Endothelial cell of umbilical vein (primary cell): Measurements from ENCODE around the gene RAB7B. TPM values are rescaled to one million over a fixed set of nuclear protein-coding genes. Genes with fewer than 3 reads are reported as not detected.

Experiments used
- BruUV-seq: library from RNA; stranded (reverse); fragments of 400-500 nt; replicated peaks from 2 replicates; lab custom pipeline; 2021; lab: Mats Ljungman, UMichigan
- CTCF ChIA-PET: fragments of 300-600, 350-600 bp; sonication (Branson Sonifier 250); formaldehyde crosslinking; loops from one replicate; lab custom pipeline; 2021; ENCODE audit warnings: antibody characterized with exemption, inconsistent platforms; lab: Charles Lee
- POLR2A ChIA-PET: fragments of 300-600, 350-600 bp; sonication (Branson Sonifier 250); formaldehyde crosslinking; loops from one replicate; lab custom pipeline; 2021; ENCODE audit warnings: antibody characterized with exemption, inconsistent platforms; lab: Charles Lee
- DNase-seq: peaks from one replicate; pipeline ENCODE4 v3.0.0-alpha.2; 2011; ENCODE audit warnings: low read depth, low spot score
- FAIRE-seq: peaks from 2 replicates; lab custom pipeline; 2011; peaks lifted over from hg19 to GRCh38; lab: Jason Lieb, UNC
- H2AFZ ChIP-seq: 2 replicates; pipeline ENCODE4 v1.6.0; 2012; ENCODE audit warnings: low read depth, low read length, control low read depth, inconsistent platforms
- H3K27ac ChIP-seq: 2 replicates; pipeline ENCODE4 v1.5.1; 2011; ENCODE audit warnings: low read depth, mild to moderate bottlenecking, control low read depth, low read length, moderate library complexity; ENCODE audit not compliant: insufficient read depth
- H3K27me3 ChIP-seq, 2 experiments: 2 replicates each; pipeline versions ENCODE4 v1.6.0 to v1.6.1; 2011; ENCODE audit warnings: low read length in 2 of 2, mixed read lengths in 1 of 2; ENCODE audit not compliant: control insufficient read depth in 2 of 2, insufficient read depth in 2 of 2
- H3K36me3 ChIP-seq, 2 experiments: 2 replicates in 1 of 2; 3 replicates in 1 of 2; pipeline ENCODE4 v1.5.1; 2011; ENCODE audit warnings: low read length in 2 of 2, mild to moderate bottlenecking in 1 of 2, moderate library complexity in 1 of 2; ENCODE audit not compliant: control insufficient read depth in 2 of 2, insufficient read depth in 2 of 2; ENCODE audit errors: extremely low read depth in 1 of 2
- H3K4me1 ChIP-seq: 3 replicates; pipeline ENCODE4 v1.5.1; 2011; ENCODE audit warnings: mild to moderate bottlenecking, low read length; ENCODE audit not compliant: control insufficient read depth, insufficient read depth; ENCODE audit errors: extremely low read depth
- H3K4me2 ChIP-seq: 2 replicates; pipeline ENCODE4 v1.6.1; 2011; ENCODE audit warnings: low read length, control low read depth, mixed read lengths; ENCODE audit not compliant: insufficient read depth
- H3K4me3 ChIP-seq, 3 experiments: fragments of 200-600 bp in 1 of 3; sonication (generic), shearing (Covaris generic) in 1 of 3; replicated peaks in 1 of 3; 2 replicates each; pipeline ENCODE4 v1.5.1; 2011 to 2016; ENCODE audit warnings: control low read depth in 3 of 3, low read length in 3 of 3, mild to moderate bottlenecking in 2 of 3, inconsistent platforms in 1 of 3, low read depth in 1 of 3, moderate library complexity in 1 of 3; ENCODE audit not compliant: insufficient read depth in 1 of 3
- H3K79me2 ChIP-seq: 2 replicates; pipeline ENCODE4 v1.6.0; 2012; ENCODE audit warnings: low read length, inconsistent platforms; ENCODE audit not compliant: control insufficient read depth, insufficient read depth
- H3K9ac ChIP-seq: replicated peaks from 2 replicates; pipeline ENCODE3; 2011; ENCODE audit warnings: low read length, control low read depth; ENCODE audit not compliant: insufficient read depth; ENCODE audit errors: extremely low read depth
- H3K9me1 ChIP-seq: replicated peaks from 3 replicates; pipeline ENCODE4 v1.6.0; 2011; ENCODE audit warnings: mild to moderate bottlenecking, low read length; ENCODE audit not compliant: control insufficient read depth, insufficient read depth; ENCODE audit errors: extremely low read depth
- H3K9me3 ChIP-seq: replicated peaks from 2 replicates; pipeline ENCODE4 v1.5.1; 2012; ENCODE audit warnings: low read length, inconsistent platforms; ENCODE audit not compliant: control insufficient read depth, insufficient read depth
- H4K20me1 ChIP-seq: replicated peaks from 2 replicates; pipeline ENCODE3; 2011; ENCODE audit warnings: mild to moderate bottlenecking, low read length; ENCODE audit not compliant: control insufficient read depth, insufficient read depth; ENCODE audit errors: extremely low read depth
- CTCF ChIP-seq, 2 donors: IDR thresholded peaks; 1 replicate in 1 of 2; 2 replicates in 1 of 2; pipeline ENCODE4 v1.5.1; 2011; ENCODE audit warnings: low read length in 2 of 2, mild to moderate bottlenecking in 2 of 2, moderate library complexity in 2 of 2, control low read depth in 1 of 2, inconsistent platforms in 1 of 2, low read depth in 1 of 2; ENCODE audit not compliant: insufficient read depth in 1 of 2; ENCODE audit errors: extremely low read depth in 1 of 2
- EZH2 ChIP-seq: IDR thresholded peaks from 2 replicates; pipeline ENCODE4 v1.6.1; 2012; ENCODE audit warnings: borderline replicate concordance, low read depth, mild to moderate bottlenecking, moderate library complexity, low read length, inconsistent platforms; ENCODE audit not compliant: severe bottlenecking
- FOS ChIP-seq: IDR thresholded peaks from 2 replicates; pipeline ENCODE4 v1.6.1; 2011; ENCODE audit warnings: mild to moderate bottlenecking, low read length, moderate library complexity, borderline replicate concordance; ENCODE audit not compliant: insufficient read depth
- GATA2 ChIP-seq: IDR thresholded peaks from 2 replicates; pipeline ENCODE4 v1.7.0; 2011; ENCODE audit warnings: low read depth, mild to moderate bottlenecking, moderate library complexity, mixed read lengths, low read length; ENCODE audit not compliant: insufficient read length, insufficient read depth
- JUN ChIP-seq: IDR thresholded peaks from 2 replicates; pipeline ENCODE4 v1.6.1; 2011; ENCODE audit warnings: borderline replicate concordance, low read depth; ENCODE audit not compliant: insufficient read length, insufficient read depth
- MAX ChIP-seq: IDR thresholded peaks from 2 replicates; pipeline ENCODE4 v1.6.1; 2011; ENCODE audit not compliant: insufficient read depth, insufficient read length
- MYC ChIP-seq: IDR thresholded peaks from one replicate; pipeline ENCODE4 v1.6.1; 2011; ENCODE audit warnings: mild to moderate bottlenecking, low read depth, low read length
- POLR2AphosphoS5 ChIP-seq: IDR thresholded peaks from 2 replicates; pipeline ENCODE4 v1.6.1; 2012; ENCODE audit warnings: low read depth, mild to moderate bottlenecking, control low read depth, low read length, moderate library complexity; ENCODE audit not compliant: insufficient read depth
- dilution Hi-C: fragments of 300-500 bp; cut with MboI; formaldehyde crosslinking; loops from one replicate; pipeline ENCODE4 v1.15.0; 2019; ENCODE audit warnings: low sequenced_read_pairs; ENCODE audit not compliant: extremely low pct_ligation_motif_present
- intact Hi-C: fragments of 100-400 bp; cut with micrococcal nuclease; formaldehyde crosslinking; loops from one replicate; pipeline ENCODE4 v1.10.0; 2022
- polyA plus RNA-seq, 4 experiments: library from polyadenylated mRNA; depleted of rRNA in 3 of 4; stranded (reverse) in 3 of 4; unstranded in 1 of 4; fragments of >200 nt; gene quantifications; 2 replicates each; pipeline versions ENCODE4 v1.2.1 to v1.2.3, GENCODE V29; 2011 to 2012; ENCODE audit warnings: missing spikeins in 1 of 4
- total RNA-seq: library from RNA; stranded (reverse); gene quantifications from 2 replicates; pipeline ENCODE4 v1.2.3, GENCODE V29; 2021

Gene RAB7B
- total and polyA plus RNA-seq, 2 donors (not counting 3 experiments of a cell fraction or from before 2014, with no cell fraction given): 0.15 TPM; not detected in 1

- H3K4me1 ChIP-seq: peaks cover 14% of the 10 kb centered on the region
- no peak overlapping the region for H3K9ac ChIP-seq
- no peak overlapping the region for H2AFZ ChIP-seq
- no peak for FAIRE-seq
- BruUV-seq: no TSS peak
- H3K27me3 ChIP-seq: peaks cover 5 to 10% of the 10 kb centered on the region in 2 experiments
- TF ChIP-seq CTCF (IDR thresholded peaks at IDR 0.05; ENCODE audit: extremely low read depth in 1 of 2, insufficient read depth in 1 of 2, low read depth in 1 of 2, low read length in 2 of 2) (peak in 1 of 2 donors; percentile 35), EZH2 (no peak), FOS (no peak), JUN (no peak), GATA2 (no peak), MYC (no peak), MAX (no peak), POLR2AphosphoS5 (no peak)
- H3K4me2 ChIP-seq: no peak overlapping the region
- H4K20me1 ChIP-seq: no peaks in the 10 kb centered on the region
- no peak overlapping the region for H3K4me3 ChIP-seq
- dilution Hi-C loops: no loop called here
- POLR2A ChIA-PET: no interaction called here
- CTCF ChIA-PET: interaction anchor here (0.7 to 9.3 kb wide), 2 partner anchors 13 to 37 kb away, joined by 3 to 67 read pairs; no protein-coding TSS in a partner anchor
- intact Hi-C loops: no loop called here
- no peaks in the 10 kb centered on the region for H3K9me1 ChIP-seq
- H3K9me3 ChIP-seq: no peaks in the 10 kb centered on the region
- no peak overlapping the region for H3K27ac ChIP-seq
- no peaks in the 10 kb centered on the region for H3K79me2 ChIP-seq
- DNase-seq: no peak
- H3K36me3 ChIP-seq: no peaks in the 10 kb centered on the region
These were observed 63.4 kb downstream of the RAB7B start for GRCh38 chr1:205939690-205940330.
